MCF 10A (cell line): ENCODE results near the gene NXPH3. TPM values are rescaled to one million over a fixed set of nuclear protein-coding genes. Genes with fewer than 3 reads are reported as not detected.
A peak's percentile ranks its signal among the peaks of the same experiment; 100 is the strongest.

Experiments used
- BruUV-seq: library from RNA; stranded (reverse); fragments of 400-500 nt; replicated peaks from 2 replicates; lab custom pipeline; 2021; lab: Mats Ljungman, UMichigan
- CTCF ChIA-PET: fragments of 300-600 bp; sonication (Branson Sonifier 250); formaldehyde crosslinking; extraction: SDS; loops from one replicate; lab custom pipeline; 2021; ENCODE audit warnings: antibody characterized with exemption, inconsistent platforms; lab: Yijun Ruan, JAX
- POLR2A ChIA-PET: fragments of 300-600, 350-650 bp; sonication (Branson Sonifier 250); formaldehyde crosslinking; extraction: SDS; loops from one replicate; lab custom pipeline; 2020; ENCODE audit warnings: antibody characterized with exemption, inconsistent platforms; lab: Yijun Ruan, JAX
- DNase-seq: peaks from one replicate; pipeline ENCODE4 v3.0.0-alpha.2; 2018; ENCODE audit not compliant: unreplicated experiment
- H3K27ac Mint-ChIP-seq: one replicate; pipeline ENCODE4 v1.8.0; 2022; ENCODE audit warnings: mild to moderate bottlenecking, low read depth, mixed read lengths; ENCODE audit not compliant: unreplicated experiment
- H3K27me3 Mint-ChIP-seq: one replicate; pipeline ENCODE4 v1.8.0; 2022; ENCODE audit warnings: mixed read lengths; ENCODE audit not compliant: insufficient read depth, unreplicated experiment
- H3K36me3 Mint-ChIP-seq: one replicate; pipeline ENCODE4 v1.8.0; 2022; ENCODE audit warnings: mild to moderate bottlenecking, moderate library complexity, mixed read lengths; ENCODE audit not compliant: insufficient read depth, unreplicated experiment
- H3K4me1 Mint-ChIP-seq: one replicate; pipeline ENCODE4 v1.8.0; 2022; ENCODE audit warnings: mixed read lengths; ENCODE audit not compliant: insufficient read depth, unreplicated experiment
- H3K4me3 Mint-ChIP-seq: one replicate; pipeline ENCODE4 v1.8.0; 2022; ENCODE audit warnings: mild to moderate bottlenecking, moderate library complexity, mixed read lengths; ENCODE audit not compliant: unreplicated experiment
- H3K9me3 Mint-ChIP-seq: one replicate; pipeline ENCODE4 v1.8.0; 2022; ENCODE audit warnings: mixed read lengths; ENCODE audit not compliant: unreplicated experiment
- intact Hi-C: fragments of 100-400 bp; cut with micrococcal nuclease; formaldehyde crosslinking; loops from 2 replicates; pipeline ENCODE4 v1.14.1; 2022
- total RNA-seq: library from RNA; stranded (reverse); gene quantifications from 2 replicates; pipeline ENCODE4 v1.2.3, GENCODE V29; 2022
- TF ChIP-seq, protein P1 (sequence below): fragments of 200-600 bp; IDR thresholded peaks from one replicate; pipeline ENCODE4 v1.8.0; 2022; ENCODE audit warnings: antibody characterized with exemption, mild to moderate bottlenecking; ENCODE audit not compliant: unreplicated experiment

NXPH3 gene
- total RNA-seq, 1 experiment from 2014 or later, result not detected

GRCh38 chr17:49582055-49582722 lies 6.5 kb downstream of the NXPH3 start:
- POLR2A ChIA-PET, result no interaction called here
- H3K27ac Mint-ChIP-seq, result no peak overlapping the region
- no peak overlapping the region for H3K4me3 Mint-ChIP-seq
- DNase-seq, result no peak
- peaks cover 5% of the 10 kb centered on the region for H3K4me1 Mint-ChIP-seq
- CTCF ChIA-PET, result no interaction called here
- intact Hi-C loops, result no loop called here
- H3K36me3 Mint-ChIP-seq, result peaks cover 5% of the 10 kb centered on the region
- no peaks in the 10 kb centered on the region for H3K27me3 Mint-ChIP-seq
- no peaks in the 10 kb centered on the region for H3K9me3 Mint-ChIP-seq
- TF ChIP-seq, protein P1, sequence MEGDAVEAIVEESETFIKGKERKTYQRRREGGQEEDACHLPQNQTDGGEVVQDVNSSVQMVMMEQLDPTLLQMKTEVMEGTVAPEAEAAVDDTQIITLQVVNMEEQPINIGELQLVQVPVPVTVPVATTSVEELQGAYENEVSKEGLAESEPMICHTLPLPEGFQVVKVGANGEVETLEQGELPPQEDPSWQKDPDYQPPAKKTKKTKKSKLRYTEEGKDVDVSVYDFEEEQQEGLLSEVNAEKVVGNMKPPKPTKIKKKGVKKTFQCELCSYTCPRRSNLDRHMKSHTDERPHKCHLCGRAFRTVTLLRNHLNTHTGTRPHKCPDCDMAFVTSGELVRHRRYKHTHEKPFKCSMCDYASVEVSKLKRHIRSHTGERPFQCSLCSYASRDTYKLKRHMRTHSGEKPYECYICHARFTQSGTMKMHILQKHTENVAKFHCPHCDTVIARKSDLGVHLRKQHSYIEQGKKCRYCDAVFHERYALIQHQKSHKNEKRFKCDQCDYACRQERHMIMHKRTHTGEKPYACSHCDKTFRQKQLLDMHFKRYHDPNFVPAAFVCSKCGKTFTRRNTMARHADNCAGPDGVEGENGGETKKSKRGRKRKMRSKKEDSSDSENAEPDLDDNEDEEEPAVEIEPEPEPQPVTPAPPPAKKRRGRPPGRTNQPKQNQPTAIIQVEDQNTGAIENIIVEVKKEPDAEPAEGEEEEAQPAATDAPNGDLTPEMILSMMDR, result no peak
- no TSS peak for BruUV-seq

DNA sequence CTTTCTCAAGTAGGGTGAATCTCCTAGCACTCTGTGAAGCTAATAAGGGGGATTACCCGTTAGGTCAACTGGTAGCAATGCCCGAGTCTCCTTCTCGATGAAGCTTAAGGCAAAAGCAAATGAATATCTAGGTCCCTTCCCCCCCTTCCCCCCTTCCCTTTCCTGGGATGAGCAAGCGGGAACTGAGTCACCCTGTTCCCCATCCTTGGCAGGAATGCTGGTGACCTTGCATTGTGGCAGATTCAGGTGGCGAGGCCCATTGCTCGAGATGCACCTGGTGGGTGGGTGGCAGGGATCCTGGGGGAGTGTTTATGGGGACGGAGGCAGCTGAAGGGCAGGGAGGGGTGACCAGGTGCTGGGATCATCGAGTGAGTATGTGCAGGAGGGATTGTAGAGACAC lies 7.1 kb downstream of the NXPH3 start:
- ChIA-PET POLR2A (no interaction called here), CTCF (interaction anchor here (0.5 to 1.4 kb wide), 2 partner anchors 8 to 115 kb away, joined by 3 to 5 read pairs; no protein-coding TSS in a partner anchor)
- Mint-ChIP-seq H3K4me3 (no peak overlapping the region), H3K27me3 (no peaks in the 10 kb centered on the region), H3K9me3 (no peaks in the 10 kb centered on the region), H3K36me3 (peaks cover 5% of the 10 kb centered on the region), H3K4me1 (peaks cover 5% of the 10 kb centered on the region), H3K27ac (no peak overlapping the region)
- intact Hi-C loops, result no loop called here
- BruUV-seq, result no TSS peak
- TF ChIP-seq, protein P1, result no peak
- peak; percentile 49 for DNase-seq

- no peaks in the 10 kb centered on the region for H3K9me3 Mint-ChIP-seq
- H3K27me3 Mint-ChIP-seq, result no peaks in the 10 kb centered on the region
- CTCF ChIA-PET, result interaction anchor here (0.5 to 1.4 kb wide), 3 partner anchors 8 to 415 kb away, joined by 3 to 5 read pairs (median 5); no protein-coding TSS in a partner anchor
- no peak overlapping the region for H3K27ac Mint-ChIP-seq
- POLR2A ChIA-PET, result no interaction called here
- no TSS peak for BruUV-seq
- no peak overlapping the region for H3K4me3 Mint-ChIP-seq
- TF ChIP-seq, protein P1, result no peak
- DNase-seq, result no peak
- peaks cover 5% of the 10 kb centered on the region for H3K4me1 Mint-ChIP-seq
- H3K36me3 Mint-ChIP-seq, result peaks cover 5% of the 10 kb centered on the region
- intact Hi-C loops, result no loop called here
Measured at GRCh38 chr17:49583226-49583625, 7.6 kb downstream of the NXPH3 start.

- no peak for DNase-seq
- no TSS peak for BruUV-seq
- POLR2A ChIA-PET, result no interaction called here
Measured at GRCh38 chr17:49583889-49584288, 8.2 kb downstream of the NXPH3 start.

More at GRCh38 chr17:49583889-49584288, 8.2 kb downstream of the NXPH3 start:
- intact Hi-C loops, result no loop called here
- Mint-ChIP-seq H3K9me3 (no peaks in the 10 kb centered on the region), H3K36me3 (peaks cover 5% of the 10 kb centered on the region), H3K4me3 (no peak overlapping the region), H3K4me1 (peaks cover 5% of the 10 kb centered on the region), H3K27ac (no peak overlapping the region), H3K27me3 (no peaks in the 10 kb centered on the region)
- TF ChIP-seq, protein P1, result no peak
- CTCF ChIA-PET, result interaction anchor here (0.8 to 1.4 kb wide), 2 partner anchors 9 to 415 kb away, joined by 5 read pairs; no protein-coding TSS in a partner anchor
